ENCODE measurements around the gene FOXO1.

The FOXO1 gene

DNA sequence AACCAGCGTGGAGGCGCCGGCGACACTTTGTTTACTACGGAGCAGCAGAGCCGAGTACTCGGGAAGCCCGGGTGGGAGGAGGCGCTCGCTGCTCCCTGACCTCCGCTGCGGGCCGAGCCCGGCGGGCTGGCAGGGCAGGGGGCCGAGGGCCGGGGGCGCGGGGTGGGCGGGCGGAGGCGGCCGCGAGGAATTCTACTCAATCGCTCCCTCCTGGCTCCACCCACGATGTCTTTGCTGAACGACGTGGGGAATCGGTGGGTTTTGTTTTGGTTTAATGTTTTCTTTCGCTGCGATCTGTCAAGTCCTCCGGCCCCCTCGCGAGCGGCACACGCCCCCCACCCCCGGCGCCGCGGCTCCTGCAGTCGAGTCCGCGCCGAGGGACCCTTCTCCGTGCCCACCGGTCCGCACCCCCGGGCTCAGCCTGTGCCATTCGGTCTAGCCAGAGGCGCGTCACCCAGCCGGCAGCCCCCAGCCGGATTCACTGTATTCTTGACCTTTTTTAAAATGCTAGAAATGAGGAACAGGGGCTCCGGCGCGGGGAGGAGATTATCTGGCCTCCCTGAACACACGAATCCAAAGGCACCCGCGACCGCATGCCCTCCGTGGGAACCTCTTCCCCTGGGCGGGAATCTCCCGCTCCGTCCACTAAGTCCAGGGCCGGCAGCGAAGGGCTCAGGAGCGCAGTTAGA is 636 bp upstream of the FOXO1 start:
- DNase-seq = peak in 39 of 56 donors; percentile 13 to 88 (median 61)

DNA sequence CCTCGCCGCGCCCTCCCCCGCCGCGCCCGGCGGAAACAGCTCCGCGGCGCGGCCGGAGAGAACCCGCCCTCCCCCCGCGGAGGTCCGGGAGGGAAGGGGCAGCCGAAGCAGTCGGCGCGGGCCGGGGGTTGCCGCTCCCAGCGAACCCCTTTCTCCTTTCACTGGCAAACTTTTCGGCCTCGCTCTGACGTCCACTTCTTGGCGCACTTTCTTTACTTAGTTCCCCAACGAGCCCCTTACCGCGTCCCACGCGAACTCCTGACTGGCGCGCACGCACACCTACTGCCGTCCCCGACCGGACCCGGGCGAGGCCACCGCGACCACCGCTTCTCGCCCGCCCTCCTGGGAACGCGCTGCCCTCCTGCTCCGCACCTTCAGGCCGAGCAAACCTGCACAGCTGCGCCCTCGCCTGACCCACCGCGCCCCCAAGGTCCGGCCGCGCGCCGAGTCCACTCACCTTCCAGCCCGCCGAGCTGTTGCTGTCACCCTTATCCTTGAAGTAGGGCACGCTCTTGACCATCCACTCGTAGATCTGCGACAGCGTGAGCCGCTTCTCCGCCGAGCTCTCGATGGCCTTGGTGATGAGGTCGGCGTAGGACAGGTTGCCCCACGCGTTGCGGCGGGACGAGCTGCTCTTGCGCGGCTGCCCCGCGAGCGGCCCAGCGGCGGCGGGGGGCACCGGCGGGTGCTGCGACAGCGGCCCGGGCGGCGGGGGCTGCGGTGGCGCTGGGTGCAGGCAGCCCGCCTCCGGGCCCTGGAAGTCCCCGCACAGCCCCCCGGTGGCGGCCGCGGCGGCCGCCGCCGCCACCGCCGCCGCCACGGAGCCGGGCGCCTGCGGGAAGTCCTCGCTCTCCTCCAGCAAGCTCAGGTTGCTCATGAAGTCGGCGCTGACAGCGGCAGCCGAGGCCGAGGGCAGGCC is 1.1 kb downstream of the FOXO1 start:
- DNase-seq = peak in 27 of 56 donors; percentile 8 to 69 (median 43)

DNA sequence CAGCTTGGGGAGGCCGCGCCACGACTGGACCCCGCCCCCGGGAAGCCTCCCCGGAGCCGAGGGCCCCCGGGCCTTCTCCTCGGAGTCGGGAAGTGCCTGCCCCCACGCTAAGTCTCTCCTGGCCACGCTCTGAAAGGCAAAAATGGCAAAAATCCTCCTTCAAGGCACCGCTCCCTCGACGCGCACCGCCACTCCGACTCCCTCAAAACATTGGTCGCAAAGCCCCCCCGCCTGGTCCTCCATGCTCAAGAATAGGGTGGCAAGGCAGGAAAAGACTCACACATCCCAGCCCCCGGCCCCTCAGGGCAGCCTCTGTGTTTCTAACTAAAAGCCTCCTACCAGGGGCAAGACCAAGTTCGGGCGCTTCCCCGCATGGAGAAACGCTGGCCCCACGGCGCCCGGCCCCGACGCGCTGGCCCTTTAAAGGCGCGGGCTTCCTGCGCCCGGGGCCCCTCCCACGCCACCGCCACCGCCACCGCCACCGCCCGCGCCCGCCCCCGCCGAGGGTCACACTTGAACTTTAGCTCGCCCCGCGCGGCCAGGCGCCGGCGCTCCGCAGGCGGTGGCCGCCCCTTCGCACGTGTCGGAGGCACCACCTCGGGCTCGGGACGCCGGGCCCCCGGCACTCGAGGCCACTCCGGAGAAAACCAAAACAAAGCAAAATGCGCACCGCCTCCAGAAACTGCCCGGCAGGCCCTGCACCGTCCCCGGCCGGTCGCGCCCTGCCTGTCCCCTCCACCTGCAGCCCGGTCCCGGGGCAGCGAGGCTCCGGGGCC is 1.9 kb downstream of the FOXO1 start:
- DNase-seq = peak in 50 of 56 donors; percentile 7 to 82 (median 61)

DNA sequence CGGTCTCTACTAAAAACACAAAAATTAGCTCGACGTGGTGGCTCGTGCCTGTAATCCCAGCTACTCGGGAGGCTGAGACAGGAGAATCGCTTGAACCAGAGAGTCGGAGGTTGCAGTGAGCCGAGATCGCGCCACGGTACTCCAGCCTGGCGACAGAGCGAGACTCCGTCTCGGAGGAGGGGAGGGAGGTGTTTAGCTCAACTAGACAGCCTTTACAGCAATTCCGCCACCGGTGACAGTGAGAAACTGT is 2.4 kb downstream of the FOXO1 start:
- DNase-seq = peak in 10 of 56 donors; percentile 36 to 72 (median 50)

DNA sequence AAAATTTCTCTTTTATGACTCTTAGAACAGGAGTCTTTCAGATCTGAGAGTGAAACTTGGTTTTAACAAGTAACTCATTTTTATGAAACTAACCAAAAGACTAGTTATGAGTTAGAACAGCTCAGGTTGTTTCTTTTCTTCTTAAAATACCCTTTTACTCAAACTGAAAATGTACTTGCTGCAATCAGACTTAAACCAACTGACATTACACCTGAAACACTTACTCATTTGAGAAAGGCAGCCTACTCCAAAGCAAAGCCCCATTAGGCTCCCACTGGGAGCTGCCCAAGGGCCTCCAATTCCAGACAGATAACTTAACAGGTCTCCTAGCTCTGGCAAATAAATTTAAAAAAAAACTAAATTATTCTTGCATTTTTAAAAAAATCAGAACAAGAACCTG is 3.6 kb downstream of the FOXO1 start:
- no peak for DNase-seq

DNA sequence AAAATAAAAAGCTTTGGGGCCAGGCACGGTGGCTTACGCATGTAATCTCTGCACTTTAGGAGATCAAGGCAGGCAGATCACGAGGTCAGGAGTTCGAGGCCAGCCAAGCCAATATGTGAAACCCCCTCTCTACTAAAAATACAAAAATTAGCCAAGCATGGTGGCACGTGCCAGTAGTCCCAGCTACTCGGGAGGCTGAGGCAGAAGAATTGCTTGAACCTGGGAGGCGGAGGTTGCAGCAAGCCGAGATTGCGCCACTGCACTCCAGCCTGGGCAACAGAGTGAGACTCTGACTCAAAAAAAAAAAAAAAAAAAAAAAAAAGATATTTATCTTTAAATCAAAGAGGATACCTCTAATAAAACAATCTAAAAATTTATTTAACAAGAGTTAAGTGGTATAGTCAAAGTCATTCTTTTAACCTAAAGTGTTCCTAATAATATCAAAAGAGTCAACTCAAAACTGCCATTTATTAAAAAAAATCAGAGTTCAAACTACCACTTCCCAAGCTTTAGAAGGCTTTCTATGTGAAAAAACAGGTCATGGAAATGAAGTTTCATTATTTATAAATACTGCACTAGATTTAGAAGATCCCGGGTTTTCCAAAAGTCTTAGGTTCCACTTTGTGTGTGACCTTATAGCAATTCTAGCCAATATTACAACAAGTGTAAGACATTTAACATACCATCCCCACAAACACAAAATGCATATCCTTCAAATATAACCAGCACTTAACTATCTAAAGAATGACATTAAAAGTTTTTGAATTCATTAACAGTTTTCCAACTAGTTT is 4.4 kb downstream of the FOXO1 start:
- no peak for DNase-seq

DNA sequence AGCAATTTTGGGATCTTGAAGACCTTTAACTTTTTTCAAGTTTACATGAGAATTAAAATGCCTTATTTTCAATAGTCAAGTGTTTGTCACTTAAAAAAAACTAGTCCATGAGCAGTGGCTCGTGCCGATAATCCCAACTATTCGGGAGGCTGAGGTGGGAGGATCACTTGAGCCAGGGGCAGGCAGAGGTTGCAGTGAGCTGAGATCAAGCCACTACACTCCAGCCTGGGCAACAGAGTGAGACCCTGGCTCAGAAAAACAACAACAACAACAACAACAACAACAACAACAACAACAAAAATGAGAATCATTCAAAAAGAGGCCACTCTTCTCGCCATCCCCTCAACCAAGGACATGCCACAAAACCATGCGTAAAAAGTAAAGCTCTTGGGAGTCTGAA is 5.7 kb downstream of the FOXO1 start:
- no peak for DNase-seq

DNA sequence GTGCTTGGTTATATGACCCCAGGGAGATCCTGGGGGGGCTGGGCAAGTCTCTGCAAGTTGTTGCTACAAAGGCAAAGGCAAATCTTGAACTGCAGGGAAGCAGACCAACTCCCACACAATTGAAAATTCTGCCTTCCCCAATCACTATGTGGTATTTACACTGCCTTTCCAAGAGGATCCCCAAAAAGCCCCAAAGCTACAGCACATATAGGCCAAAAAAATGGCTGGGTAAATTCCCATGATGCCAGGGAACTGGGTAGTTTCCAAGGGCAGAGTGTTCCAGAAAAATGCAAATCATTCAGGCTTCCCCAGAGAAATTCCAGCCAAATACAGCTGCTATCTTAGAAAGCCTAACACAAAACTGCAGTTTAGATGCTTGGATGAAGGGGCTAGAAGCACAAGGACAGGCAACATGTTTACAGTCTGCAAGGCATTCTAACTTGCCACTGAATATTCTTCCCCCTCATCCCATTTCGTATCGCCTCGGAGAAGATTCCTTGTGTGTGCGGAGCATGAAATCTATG is 6.2 kb downstream of the FOXO1 start:
- peak in 4 of 56 donors; percentile 8 to 34 (median 18) for DNase-seq

DNA sequence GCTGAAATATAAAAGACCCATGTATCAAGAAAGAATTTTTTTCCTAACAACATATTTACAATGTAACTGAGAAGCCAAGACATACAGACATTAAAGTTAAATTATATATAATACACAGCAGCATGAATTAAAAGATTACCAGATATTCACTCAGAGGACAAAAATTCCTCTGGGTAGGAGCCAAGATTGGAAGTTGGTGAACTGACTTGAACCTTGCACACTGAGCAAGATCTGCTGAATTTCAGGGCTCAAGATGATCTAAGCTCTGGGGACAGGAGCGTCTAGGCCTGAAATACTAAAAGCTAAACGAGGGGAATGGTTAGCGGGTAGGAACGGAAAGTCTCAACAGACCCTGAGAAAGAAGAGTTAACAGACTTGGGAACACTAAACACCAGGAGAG is 8.5 kb downstream of the FOXO1 start:
- no peak for DNase-seq

DNA sequence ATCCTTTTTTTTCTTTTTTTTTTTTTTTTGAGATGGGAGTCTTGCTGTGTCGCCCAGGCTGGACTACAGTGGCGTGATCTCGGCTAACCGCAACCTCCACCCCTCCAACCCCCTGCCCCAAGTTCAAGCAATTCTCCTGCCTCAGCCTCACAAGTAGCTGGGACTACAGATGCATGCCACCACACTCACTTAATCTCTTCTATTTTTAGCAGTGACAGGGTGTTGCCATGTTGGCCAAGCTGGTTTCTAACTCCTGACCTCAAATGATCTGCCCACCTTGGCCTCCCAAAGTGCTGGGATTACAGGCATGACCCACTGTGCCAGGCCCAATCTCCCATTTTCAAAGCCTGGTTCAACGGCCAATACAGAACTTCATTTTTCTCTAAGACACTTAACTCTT is 9.1 kb downstream of the FOXO1 start:
- DNase-seq = no peak

DNA sequence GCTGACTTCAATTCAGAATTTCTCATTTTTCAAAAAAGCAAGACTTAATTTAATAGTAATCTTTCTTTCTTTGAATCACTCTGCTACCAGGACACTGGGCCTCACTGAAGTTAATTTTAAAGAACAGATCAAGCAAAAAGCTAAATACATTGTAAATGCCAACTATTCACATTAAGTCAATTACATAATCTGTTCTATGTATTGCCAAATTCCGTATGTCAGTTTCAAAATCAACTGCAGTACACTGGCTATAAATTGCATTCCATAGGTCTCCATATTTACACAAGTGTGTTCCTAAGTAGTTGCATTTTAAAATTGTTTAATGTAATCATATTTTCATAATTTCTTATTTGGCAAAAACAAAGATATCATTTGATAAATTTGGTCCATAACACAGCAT is 10.1 kb downstream of the FOXO1 start:
- DNase-seq = no peak

DNA sequence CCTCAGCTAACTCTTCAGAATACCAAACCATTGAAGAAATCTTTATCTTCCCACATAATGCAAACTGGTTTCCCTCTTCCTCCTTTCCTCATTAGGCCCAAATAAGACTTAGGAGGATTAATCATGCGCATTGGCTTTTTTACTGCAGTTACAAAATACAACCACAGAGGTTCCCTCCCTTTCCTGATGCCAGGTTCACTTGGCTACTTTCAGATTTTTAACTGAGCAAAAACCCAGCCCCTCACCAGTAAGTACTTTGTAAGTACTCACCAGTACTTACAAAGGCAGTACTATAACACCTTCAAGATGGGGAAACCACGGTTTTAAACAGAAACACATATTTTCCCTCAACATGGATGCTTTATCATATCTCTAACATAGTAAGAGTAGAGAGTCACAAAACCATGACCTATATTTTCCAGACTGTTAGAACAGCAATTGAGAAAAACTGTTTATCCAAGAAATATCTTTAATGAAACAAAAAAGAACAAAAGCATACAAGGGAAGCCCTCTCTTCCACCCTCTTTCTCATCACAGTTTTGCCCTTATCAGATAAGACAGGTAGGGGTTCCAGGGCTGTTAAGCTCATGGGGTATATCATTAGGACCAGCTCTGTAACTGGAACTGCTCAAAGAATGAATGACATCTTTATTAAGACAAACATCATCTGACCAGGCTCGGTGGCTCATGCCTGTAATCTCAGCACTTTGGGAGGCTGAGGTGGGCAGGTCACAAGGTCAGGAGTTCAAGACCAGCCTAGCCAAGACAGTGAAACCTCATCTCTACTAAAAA is 12.7 kb downstream of the FOXO1 start:
- DNase-seq = no peak

DNA sequence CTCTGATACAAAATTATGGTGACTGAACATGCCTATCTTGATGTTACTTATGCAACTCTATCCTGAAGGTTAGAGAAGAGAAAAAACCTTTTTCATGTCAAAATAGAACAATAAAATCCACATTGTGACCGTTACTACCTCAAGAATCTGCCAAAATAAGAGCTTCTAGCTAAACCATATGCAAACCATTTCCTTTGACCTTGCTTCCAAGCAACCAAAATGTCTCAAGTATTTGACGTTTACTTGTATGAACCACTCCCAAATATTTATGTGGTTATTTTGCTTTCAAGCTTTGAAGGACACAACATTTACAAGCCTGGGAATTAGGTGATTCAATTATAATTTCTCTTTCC is 13.9 kb downstream of the FOXO1 start:
- DNase-seq = no peak

DNA sequence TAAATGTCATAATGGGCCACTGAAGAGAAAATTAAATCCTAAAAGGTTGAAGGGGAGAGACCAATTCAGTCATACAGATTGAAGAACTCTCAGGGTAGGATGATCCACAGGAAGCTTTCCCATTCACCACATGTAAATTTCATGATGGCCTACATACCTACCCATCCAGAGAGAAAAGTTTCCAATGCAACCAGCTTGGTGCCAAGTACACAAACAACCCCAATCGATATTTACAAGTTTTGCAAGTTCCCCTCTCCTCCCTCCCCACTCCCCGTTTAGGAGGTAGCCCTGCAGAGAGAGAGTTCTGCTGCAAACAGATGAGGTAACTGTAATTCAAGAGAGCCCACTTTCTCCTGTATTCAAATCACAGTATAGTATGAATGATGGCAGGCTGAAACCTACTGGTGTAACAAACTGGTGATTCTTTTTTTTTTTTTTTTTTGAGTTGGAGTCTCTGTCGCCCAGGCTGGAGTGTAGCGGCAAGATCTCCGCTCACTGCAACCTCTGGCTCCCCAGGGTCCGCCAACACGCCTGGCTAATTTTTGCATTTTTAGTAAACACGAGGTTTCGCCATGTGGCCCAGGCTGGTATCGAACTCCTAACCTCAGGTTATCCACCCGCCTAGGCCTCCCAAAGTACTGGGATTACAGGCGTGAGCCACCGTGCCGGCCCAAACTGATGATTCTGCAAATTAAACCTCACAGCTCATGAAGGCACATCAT is 14.4 kb downstream of the FOXO1 start:
- no peak for DNase-seq

DNA sequence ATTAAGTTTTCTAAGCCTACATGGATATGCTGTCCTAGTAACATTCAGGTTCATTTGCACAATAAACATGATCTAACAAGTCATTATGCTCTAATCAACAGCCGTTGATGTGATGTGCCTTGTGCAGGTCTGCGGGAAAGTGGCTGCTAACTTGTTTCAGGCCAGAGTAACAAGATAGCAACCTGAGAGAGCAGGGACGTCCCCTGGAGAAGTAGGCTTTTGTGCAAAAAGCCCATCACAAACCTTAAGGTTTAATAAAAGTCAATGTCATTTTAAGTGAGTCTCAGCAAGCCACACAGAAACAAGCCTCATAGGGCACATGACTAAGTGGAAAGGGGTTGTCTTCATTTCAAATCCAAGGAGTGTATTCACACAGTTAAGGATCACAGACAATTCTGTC is 17.6 kb downstream of the FOXO1 start:
- DNase-seq = no peak

DNA sequence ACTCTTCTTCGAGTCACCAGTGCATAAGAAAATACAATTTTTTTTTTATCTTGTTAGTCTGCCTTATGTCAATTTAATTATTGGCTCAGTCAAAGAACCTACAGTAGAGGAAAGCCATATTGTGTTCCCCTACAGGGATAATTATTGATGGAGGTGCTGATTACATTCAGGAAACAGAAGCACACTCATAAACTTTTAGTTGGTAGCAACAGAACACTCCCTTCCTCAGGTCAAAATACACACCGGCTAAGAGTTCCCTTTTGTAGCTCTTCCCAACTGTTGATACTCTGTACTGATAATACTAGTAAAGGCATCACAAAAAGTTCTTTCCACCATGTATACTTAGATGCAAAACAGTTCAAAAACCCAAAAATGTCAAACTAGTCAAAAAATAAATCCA is 18.4 kb downstream of the FOXO1 start:
- DNase-seq = no peak

DNA sequence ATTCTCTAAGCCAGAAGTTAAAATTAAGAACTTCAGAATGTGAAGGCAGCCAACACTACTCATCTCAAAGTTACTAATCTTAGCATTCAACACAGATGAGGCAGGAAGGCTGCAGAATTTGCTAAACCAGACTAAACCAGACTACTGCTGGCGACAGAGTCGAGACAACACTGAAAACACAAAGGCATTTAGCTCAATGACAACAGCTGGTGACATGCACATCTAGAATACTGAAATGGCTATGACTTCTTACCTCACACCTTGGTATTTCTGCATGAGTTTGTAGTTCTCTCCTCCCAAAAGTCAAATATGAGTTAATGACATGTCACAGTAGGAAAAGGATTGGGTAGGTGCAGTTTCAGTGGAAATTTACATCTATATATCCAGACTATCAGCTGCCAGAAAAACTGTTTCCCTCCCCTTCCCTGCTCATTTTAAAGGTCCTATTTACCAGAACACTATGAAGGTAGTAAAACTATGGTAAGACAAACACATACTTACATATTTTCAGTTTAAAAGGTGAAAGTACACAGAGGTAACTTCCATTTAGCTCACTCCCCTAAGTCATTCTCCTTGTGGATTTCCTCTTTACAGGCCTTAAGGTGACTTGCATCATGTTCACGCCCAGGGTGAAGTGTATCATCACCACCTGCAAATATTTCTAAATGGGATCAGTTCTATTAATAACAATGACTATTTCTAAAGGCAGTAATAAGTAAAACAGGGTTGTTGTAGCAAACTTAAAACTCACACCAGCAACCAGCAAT is 21.4 kb downstream of the FOXO1 start:
- peak in 5 of 56 donors; percentile 8 to 24 (median 17) for DNase-seq

DNA sequence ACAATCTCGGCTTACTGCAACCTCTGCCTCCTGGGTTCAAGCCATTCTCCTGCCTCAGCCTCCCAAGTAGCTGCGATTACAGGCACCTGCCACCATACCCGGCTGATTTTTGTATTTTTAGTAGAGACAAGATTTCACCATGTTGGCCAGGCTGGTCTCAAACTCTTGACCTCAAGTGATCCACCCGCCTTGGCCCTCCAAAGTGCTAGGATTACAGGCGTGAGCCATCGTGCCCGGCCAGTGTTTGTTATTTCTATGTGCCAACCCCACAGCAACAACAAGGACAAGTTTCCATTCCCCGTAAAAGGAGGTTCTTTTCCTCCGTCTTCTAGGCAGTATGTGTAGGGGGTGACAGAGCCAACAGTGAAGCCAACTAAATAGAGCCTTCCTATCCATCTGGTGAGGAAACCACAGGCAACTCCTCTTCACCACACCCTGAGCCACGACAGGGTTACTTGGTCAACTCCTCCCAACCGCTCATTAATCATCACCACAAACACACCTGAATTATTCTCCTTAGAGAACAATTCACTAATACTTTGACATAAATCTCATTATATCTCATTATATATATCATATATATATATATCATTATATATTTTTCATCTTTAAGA is 25.5 kb downstream of the FOXO1 start:
- DNase-seq = no peak

All from nucleus accumbens (tissue), 56 donors.